Spleen (tissue), 7 donors: Measurements from ENCODE around the gene TSBP1.

Experiments
- CTCF ChIP-seq, 11 experiments: fragments of 200-600 bp in 7 of 11; fragments of 450-650 bp in 4 of 11; sonication (generic) in 4 of 11; IDR thresholded peaks in 8 of 11; conservative IDR thresholded peaks in 3 of 11; 1 replicate in 7 of 11; 2 replicates in 4 of 11; pipeline versions ENCODE4 v1.4.0 to v1.8.0; 2016 to 2021; ENCODE audit warnings: antibody characterized with exemption in 11 of 11, inconsistent platforms in 4 of 11, mild to moderate bottlenecking in 1 of 11
- POLR2A ChIP-seq, 3 donors: fragments of 450-650 bp; IDR thresholded peaks; one replicate each; pipeline ENCODE4 v1.5.1; 2017; ENCODE audit warnings: antibody characterized with exemption in 3 of 3, mild to moderate bottlenecking in 1 of 3
- POLR2AphosphoS5 ChIP-seq, 3 donors: sonication (generic); formaldehyde crosslinking; IDR thresholded peaks; one replicate each; pipeline ENCODE4 v1.5.1; 2017; ENCODE audit warnings: antibody characterized with exemption in 3 of 3
- donor health status: DM: no; HTN: no; CAD: no; lungs with moderate emphysema.
- donor health status: DM: no; HTN: no; CAD: no.
- donor health status: DM: no; HTN: no; CAD: no.

GRCh38 chr6:32290886-32291450, 80.7 kb downstream of the TSBP1 start:
- TF ChIP-seq CTCF (IDR thresholded peaks at IDR 0.05 in 8 of 11, conservative IDR thresholded peaks at IDR 0.05 in 3 of 11) (no peak), POLR2A (IDR thresholded peaks at IDR 0.05) (no peak), POLR2AphosphoS5 (IDR thresholded peaks at IDR 0.05) (no peak)
